ENCODE measurements around the gene CBX4. TPM values are rescaled to one million over a fixed set of nuclear protein-coding genes. Genes with fewer than 3 reads are reported as not detected.
A peak's percentile ranks its signal among the peaks of the same experiment; 100 is the strongest.

The CBX4 gene
- total and polyA plus RNA-seq, 10 of the 15 experiments (the other 5 are each of a cell fraction or from before 2014, with no cell fraction given), result 0.69 to 24.6 (median 4.2) TPM

DNA sequence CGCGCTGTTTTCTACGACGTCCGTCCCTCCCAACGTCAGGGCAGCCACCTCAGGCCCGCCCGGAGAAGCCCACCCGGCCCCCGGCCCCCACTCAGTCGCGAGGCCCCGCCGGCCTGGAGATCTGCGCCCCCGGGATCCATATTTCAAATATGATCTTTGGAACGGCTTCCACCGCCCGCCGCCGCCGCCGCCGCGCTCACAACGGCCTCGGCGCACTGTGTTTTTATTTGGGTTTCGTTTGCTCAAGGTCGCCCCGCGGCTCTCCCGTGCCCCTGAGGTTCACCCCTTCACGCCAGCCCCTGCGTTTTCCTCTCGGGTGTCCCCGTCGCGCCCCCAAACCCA, 4.2 kb upstream of the CBX4 start:
- peak overlapping the region; percentile 59 for H3K4me2 ChIP-seq (ENCODE audit: control insufficient read depth, insufficient read depth)
- FAIRE-seq (no peak), ATAC-seq (no peak), DNase-seq (ENCODE audit: low read depth, low spot score) (no peak)
- SMC1A ChIA-PET (ENCODE audit: uncharacterized antibody, unreplicated experiment), result no interaction called here
- H3K27me3 ChIP-seq (replicated peaks in 1 of 2; ENCODE audit: control insufficient read depth in 2 of 2, insufficient read depth in 2 of 2, low read length in 1 of 2), result peaks cover 22 to 43% of the 10 kb centered on the region in 2 experiments
- intact Hi-C loops (cut with micrococcal nuclease; ENCODE audit: unreplicated experiment), result loop anchor here (10.0 kb wide), 1 partner anchor 131 kb away; no protein-coding TSS in a partner anchor
- RAD21 ChIA-PET (ENCODE audit: unreplicated experiment), result no interaction called here
- no peaks in the 10 kb centered on the region for H3K36me3 ChIP-seq (ENCODE audit: control insufficient read depth in 2 of 2, insufficient read depth in 2 of 2, low read length in 1 of 2)
- 4% methylated on average over 19 of the region's 39 CpGs for WGBS (ENCODE audit: insufficient coverage, insufficient replicate concordance, low lambda C conversion rate, missing lambda C conversion rate)
- no TSS peak for BruUV-seq (replicated peaks)
- peaks cover 8% of the 10 kb centered on the region for H3K4me1 ChIP-seq (ENCODE audit: control insufficient read depth, insufficient read depth, low read length)
- peak overlapping the region; percentile 23; the same call in 1 of the 2 replicates for H3K4me3 ChIP-seq
- no peak overlapping the region for H2AFZ ChIP-seq (ENCODE audit: control insufficient read depth, low read depth, low read length)
- CTCF ChIA-PET, result interaction anchor here (1.0 kb wide), 1 partner anchor 106 kb away, joined by 3 read pairs; no protein-coding TSS in a partner anchor
- TF ChIP-seq HDAC2 (IDR thresholded peaks at IDR 0.05) (no peak), MYB (IDR thresholded peaks at IDR 0.05; ENCODE audit: borderline replicate concordance, low read depth, low read length) (no peak), LARP7 (IDR thresholded peaks at IDR 0.05) (no peak), CREB1 (IDR thresholded peaks at IDR 0.05; ENCODE audit: low read depth) (no peak), POLR2AphosphoS5 (IDR thresholded peaks at IDR 0.05; ENCODE audit: low read length) (no peak), MTA3 (IDR thresholded peaks at IDR 0.05; ENCODE audit: borderline replicate concordance, low read length) (no peak), MTA2 (IDR thresholded peaks at IDR 0.05; ENCODE audit: low read depth) (no peak), CBX5 (IDR thresholded peaks at IDR 0.05; ENCODE audit: low read depth) (no peak), KAT2A (conservative IDR thresholded peaks at IDR 0.05; ENCODE audit: control insufficient read depth, low read depth, low read length) (no peak), NR2F1 (conservative IDR thresholded peaks at IDR 0.05) (no peak), ZNF217 (IDR thresholded peaks at IDR 0.05) (no peak)
- TF ChIP-seq, protein P1, sequence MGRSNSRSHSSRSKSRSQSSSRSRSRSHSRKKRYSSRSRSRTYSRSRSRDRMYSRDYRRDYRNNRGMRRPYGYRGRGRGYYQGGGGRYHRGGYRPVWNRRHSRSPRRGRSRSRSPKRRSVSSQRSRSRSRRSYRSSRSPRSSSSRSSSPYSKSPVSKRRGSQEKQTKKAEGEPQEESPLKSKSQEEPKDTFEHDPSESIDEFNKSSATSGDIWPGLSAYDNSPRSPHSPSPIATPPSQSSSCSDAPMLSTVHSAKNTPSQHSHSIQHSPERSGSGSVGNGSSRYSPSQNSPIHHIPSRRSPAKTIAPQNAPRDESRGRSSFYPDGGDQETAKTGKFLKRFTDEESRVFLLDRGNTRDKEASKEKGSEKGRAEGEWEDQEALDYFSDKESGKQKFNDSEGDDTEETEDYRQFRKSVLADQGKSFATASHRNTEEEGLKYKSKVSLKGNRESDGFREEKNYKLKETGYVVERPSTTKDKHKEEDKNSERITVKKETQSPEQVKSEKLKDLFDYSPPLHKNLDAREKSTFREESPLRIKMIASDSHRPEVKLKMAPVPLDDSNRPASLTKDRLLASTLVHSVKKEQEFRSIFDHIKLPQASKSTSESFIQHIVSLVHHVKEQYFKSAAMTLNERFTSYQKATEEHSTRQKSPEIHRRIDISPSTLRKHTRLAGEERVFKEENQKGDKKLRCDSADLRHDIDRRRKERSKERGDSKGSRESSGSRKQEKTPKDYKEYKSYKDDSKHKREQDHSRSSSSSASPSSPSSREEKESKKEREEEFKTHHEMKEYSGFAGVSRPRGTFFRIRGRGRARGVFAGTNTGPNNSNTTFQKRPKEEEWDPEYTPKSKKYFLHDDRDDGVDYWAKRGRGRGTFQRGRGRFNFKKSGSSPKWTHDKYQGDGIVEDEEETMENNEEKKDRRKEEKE (IDR thresholded peaks at IDR 0.05), result no peak
- TF ChIP-seq, protein P2, sequence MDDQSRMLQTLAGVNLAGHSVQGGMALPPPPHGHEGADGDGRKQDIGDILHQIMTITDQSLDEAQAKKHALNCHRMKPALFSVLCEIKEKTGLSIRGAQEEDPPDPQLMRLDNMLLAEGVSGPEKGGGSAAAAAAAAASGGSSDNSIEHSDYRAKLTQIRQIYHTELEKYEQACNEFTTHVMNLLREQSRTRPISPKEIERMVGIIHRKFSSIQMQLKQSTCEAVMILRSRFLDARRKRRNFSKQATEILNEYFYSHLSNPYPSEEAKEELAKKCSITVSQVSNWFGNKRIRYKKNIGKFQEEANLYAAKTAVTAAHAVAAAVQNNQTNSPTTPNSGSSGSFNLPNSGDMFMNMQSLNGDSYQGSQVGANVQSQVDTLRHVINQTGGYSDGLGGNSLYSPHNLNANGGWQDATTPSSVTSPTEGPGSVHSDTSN (IDR thresholded peaks at IDR 0.05; ENCODE audit: insufficient replicate concordance, low read depth, low read length), result no peak
- TF ChIP-seq, protein P3, sequence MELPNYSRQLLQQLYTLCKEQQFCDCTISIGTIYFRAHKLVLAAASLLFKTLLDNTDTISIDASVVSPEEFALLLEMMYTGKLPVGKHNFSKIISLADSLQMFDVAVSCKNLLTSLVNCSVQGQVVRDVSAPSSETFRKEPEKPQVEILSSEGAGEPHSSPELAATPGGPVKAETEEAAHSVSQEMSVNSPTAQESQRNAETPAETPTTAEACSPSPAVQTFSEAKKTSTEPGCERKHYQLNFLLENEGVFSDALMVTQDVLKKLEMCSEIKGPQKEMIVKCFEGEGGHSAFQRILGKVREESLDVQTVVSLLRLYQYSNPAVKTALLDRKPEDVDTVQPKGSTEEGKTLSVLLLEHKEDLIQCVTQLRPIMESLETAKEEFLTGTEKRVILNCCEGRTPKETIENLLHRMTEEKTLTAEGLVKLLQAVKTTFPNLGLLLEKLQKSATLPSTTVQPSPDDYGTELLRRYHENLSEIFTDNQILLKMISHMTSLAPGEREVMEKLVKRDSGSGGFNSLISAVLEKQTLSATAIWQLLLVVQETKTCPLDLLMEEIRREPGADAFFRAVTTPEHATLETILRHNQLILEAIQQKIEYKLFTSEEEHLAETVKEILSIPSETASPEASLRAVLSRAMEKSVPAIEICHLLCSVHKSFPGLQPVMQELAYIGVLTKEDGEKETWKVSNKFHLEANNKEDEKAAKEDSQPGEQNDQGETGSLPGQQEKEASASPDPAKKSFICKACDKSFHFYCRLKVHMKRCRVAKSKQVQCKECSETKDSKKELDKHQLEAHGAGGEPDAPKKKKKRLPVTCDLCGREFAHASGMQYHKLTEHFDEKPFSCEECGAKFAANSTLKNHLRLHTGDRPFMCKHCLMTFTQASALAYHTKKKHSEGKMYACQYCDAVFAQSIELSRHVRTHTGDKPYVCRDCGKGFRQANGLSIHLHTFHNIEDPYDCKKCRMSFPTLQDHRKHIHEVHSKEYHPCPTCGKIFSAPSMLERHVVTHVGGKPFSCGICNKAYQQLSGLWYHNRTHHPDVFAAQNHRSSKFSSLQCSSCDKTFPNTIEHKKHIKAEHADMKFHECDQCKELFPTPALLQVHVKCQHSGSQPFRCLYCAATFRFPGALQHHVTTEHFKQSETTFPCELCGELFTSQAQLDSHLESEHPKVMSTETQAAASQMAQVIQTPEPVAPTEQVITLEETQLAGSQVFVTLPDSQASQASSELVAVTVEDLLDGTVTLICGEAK (IDR thresholded peaks at IDR 0.05; ENCODE audit: borderline replicate concordance), result no peak
- H3K9me3 ChIP-seq (replicated peaks; ENCODE audit: control insufficient read depth, insufficient read depth, low read length), result no peaks in the 10 kb centered on the region; the same call in 2 of the 3 replicates
- no peaks in the 10 kb centered on the region for H4K20me1 ChIP-seq (ENCODE audit: control insufficient read depth, insufficient read depth)
- POLR2A ChIA-PET, result no interaction called here
- no peaks in the 10 kb centered on the region for H3K79me2 ChIP-seq (ENCODE audit: control insufficient read depth, insufficient read depth, low read length)
- in situ Hi-C loops (cut with MboI), result loop anchor here (5.0 kb wide), 1 partner anchor 36 kb away; no protein-coding TSS in a partner anchor
- no peak overlapping the region for H3K27ac ChIP-seq (ENCODE audit: control insufficient read depth, insufficient read depth)
- no peak overlapping the region for H3K9ac ChIP-seq (ENCODE audit: control insufficient read depth, insufficient read depth, low read length)
